T-helper 22 cell (primary cell): ENCODE results near the gene AMER1.
"Not testable (repeated sequence)": the region's sequence is repeated elsewhere in the genome, so short reads cannot be mapped to it uniquely, and the experiment has no call there.

Experiments used
- DNase-seq: peaks from one replicate; pipeline ENCODE4 v3.0.0-alpha.2; 2020; ENCODE audit warnings: low read depth

AMER1 gene

GRCh38 chrX:64205441-64205734 lies at the start of gene AMER1:
AMER1 (minus strand) TSS chrX:64205708; CDS start chrX:64193286, 12,422 bp downstream.
- DNase-seq: no peak

DNA sequence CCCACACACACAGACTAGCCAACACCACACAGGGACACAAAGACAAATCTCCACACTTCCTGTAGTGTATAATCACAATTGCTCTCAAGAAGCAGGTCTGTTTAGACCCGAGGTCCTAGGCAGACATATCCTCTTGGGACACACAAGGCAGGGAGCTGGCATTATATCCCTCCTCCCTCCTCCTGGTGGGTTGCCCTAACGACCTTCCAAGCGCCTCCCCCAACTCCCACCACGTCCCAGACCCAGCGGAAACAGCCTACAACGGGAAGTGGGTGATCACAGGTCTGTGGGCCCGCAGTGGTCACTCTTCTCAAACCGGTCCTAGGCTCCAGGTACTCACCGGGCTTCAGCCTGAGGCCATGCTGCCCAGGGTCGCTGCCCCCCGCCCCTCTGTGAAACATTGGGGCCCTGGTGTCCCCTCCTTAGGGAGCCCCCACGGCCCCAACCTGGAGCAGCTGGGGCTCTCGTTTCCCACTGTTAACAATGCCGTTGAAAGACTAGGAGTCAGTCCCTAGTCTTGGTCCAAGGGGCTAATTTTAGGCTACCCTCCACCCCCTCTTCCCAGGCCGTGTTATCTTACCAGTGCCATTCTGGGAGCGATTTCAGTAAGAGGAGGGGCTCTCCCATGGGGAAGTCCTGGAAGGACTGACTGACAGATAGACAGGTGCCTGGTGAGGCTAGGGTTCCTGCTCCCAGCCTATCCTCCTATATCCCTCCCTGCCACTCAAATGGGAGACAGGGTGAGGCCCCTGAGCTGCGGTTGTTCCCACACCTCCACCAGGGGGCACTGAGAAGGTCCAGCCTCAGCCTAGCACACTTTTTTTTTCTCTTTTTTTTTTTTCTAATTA lies 24.8 kb upstream of the AMER1 start, which contains the start of gene ASB12:
Gene ASB12 (minus strand): TSS at position 485 of the 848 bp plus-strand sequence. CDS start 4,957 bp downstream, outside the sequence.
- DNase-seq: no peak

DNA sequence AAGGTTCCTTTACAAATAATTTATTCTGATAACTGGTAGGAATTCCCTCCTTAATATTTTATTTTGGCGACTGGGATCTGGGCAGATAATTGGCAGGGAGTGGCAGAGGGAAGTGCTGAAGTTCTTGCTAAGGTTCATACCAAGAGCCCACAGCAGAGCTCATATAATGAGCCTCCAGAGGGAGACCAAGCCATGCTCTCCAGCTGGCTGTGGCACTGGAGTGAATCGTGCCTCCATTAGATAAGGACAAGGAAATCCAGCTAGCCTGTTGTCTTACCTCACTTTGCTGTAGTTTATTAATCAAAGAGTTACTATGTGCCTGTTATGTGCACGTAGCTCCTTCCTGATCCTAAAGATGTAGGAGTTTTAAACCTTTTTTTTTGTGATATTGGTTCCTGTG lies 23.6 kb upstream of the AMER1 start:
- DNase-seq: no peak

GRCh38 chrX:64218023-64218422 lies 12.5 kb upstream of the AMER1 start:
- no peak for DNase-seq

GRCh38 chrX:64213989-64214388 lies 8.5 kb upstream of the AMER1 start:
- DNase-seq: not testable (repeated sequence)

GRCh38 chrX:64206556-64207162 lies 1.2 kb upstream of the AMER1 start:
- DNase-seq: no peak

GRCh38 chrX:64205735-64206501 lies 410 bp upstream of the AMER1 start:
- peak; percentile 77 for DNase-seq

DNA sequence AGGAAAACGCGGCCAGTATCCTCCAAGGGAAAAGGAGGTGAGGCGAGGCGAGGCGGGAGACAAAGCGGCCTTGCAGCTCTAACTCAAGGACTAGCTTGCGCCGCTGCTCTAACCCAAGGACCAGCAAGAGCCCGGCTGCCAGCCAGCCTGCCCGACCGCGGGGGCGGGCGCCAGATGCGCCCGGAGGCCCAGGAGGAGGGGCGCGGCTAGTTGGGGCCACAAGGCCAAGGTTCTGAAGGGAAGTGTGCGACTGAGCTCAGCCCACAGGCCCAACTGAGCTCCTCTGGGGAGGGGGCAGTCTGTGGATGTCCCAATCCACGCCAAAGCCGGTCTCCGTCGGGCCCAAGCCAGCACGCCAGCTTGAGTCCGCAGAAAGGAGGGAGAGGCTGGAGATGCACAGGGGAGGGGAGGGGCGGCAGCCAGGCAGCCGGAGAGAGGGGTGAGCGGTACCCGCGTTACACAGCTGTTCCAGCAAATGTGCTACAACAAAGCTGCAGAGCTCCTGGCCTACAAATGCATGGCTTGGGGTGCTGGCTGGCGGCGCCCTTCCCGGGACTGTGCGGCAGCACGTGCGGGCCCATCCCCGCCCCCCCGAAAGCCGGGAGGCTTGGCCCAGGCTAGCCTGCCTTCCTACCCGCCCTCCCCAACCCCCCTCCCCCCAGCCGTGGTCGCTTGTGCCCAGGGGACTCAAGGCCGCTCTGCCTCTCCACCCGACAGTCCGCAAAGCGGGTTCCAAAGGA lies 637 bp downstream of the AMER1 start:
- DNase-seq: no peak

DNA sequence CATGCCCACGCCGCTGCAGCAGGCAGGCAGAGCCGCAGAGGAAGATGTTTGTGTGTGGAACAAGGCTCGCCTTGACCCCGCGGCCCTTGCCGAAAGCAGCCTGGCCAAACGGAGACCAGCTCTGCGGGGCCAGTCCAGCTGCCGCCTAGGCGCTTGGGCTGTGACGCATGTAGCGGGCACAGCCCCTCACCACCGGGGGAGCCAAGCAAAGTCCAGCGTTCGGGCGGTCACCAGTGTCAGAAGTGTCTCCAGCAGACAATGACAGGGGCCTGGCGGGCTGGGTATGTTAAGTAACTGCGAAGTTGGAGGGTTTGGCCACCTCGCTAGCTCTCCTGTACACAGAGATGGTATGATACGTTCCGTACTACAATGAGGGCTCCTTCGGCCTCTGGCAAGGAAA lies 1.3 kb downstream of the AMER1 start:
- DNase-seq: no peak

GRCh38 chrX:64202808-64203325 lies 2.6 kb downstream of the AMER1 start:
- no peak for DNase-seq

DNA sequence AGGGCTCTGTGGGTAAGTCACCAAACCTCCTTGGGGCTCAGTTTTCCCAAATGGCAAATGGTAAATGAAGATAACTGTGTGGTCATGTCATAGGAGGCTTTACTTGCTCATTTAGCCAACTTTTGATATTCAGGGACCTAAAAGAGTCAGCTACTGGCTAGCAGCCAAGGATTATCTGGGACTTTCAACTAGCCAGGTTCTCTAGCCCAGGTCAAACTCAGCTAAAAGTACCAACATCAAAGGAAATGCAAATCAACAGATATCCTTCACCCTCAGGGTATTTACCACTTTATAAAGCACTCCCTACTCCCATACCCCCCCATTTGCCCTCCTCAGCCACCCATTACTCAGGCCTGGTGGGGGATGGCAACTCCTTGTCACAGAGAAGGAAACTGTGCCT lies 7.5 kb downstream of the AMER1 start:
- DNase-seq: no peak

DNA sequence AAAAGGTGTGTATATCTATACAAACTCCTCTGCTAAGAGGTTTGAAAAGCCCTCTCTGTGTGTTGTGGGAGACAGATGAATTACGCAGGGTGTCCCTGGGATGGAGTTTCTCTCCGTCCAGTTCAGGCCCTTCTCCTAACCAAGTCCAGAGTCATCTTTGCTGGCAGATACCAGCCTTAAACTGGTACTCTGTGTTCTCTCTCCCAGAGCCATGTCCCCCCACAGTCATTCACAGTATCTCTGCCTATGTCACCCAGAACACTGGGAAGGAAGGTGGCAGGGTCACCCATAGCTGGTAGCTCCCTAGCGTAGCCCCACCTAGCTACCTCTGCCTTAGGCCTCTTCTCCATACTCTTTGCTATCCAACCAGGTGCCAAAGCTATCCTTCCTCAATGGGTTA lies 8.9 kb downstream of the AMER1 start:
- no peak for DNase-seq

DNA sequence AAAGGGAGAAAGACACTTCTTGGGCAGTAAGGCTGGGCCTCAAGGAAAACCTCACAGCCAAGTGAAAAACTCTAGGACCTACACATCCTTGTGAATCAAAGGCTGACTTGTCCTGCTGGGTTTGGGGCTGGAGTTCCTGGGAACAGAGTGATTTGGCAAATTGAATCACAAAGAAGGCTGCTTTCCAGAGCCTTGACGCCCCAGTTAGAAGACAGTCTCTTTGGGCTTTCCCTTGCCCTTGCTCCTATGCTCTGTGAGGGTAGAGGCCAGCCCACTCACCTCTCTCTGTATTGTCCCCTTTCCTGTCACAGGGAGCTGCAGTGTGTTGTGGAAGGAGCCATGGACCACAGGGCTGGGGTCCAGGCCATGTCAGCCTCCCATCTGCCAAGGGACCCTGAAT lies 9.6 kb downstream of the AMER1 start:
- DNase-seq: no peak

DNA sequence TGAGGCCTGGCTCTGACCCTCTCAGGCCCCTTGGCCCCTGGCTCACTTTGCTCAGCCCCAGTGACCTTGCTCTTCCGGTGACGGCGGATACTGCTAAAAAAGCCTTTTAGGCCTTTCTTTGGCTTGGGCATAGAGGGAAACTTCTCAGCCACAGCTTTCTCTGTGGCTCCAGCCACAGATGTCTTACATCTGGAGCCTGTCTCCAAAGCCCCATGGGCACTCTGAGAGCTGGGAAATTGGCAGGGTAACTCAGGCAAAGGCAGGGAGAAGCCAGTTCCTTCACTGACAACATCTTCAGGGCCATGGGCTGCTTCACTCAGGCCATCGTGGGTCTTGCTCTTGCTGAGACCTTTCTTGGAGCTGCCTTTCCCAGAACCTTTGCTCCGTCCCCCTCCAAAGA lies 12.8 kb downstream of the AMER1 start:
- no peak for DNase-seq

DNA sequence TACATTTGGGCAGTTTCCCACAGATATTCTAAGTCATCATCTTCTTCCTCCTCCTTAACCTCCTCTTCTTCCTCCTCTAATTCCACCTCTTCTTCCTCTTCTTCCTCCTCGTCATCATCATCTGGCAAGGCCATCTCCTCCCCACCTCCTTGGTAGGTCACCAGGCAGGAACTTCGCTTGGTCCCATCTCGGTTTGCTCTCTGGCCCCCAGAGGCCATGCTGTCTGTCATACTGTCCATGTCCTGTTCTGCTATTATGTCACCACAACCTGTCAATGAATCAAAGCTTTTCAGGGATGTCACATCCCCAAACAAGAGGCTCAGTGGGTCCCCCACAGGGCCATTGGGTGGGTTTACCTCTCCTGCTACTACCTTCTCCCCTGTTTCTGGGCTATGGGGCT lies 13.5 kb downstream of the AMER1 start:
- DNase-seq: no peak

DNA sequence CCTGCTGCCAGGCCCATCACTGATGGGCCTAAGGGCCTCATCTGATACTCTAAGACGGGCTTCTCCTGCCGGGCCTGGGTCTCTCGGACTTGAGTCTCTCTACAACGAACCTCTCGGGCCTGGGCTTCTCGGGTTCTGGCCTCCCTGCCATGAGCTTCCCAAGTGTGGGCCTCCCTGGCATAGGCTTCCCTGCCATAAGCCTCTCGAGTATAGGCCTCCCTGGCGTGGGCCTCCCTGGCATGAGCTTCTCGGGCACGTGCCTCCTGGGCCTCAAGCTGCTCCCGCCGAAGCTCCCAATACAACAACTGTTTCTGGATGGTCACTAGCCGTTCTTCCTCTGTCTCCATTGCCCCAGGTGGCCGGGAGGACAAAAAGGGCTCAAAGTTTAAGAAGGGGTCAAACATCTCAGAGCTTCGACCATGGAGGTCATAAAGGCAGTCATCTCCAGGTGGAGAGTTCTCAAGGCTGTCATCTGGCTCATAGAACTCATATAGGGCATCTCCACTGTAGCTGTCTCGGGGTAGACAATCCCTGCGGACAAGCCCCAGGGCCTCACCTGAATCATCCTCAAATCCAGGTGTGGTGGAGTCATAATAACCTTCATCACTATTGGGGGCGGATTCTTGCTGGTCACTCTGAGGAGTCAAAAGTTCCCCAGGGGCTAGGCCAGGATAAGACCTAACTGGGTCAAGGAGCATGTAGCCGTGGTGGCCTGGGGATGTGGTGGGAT lies 14.1 kb downstream of the AMER1 start:
- DNase-seq: no peak

DNA sequence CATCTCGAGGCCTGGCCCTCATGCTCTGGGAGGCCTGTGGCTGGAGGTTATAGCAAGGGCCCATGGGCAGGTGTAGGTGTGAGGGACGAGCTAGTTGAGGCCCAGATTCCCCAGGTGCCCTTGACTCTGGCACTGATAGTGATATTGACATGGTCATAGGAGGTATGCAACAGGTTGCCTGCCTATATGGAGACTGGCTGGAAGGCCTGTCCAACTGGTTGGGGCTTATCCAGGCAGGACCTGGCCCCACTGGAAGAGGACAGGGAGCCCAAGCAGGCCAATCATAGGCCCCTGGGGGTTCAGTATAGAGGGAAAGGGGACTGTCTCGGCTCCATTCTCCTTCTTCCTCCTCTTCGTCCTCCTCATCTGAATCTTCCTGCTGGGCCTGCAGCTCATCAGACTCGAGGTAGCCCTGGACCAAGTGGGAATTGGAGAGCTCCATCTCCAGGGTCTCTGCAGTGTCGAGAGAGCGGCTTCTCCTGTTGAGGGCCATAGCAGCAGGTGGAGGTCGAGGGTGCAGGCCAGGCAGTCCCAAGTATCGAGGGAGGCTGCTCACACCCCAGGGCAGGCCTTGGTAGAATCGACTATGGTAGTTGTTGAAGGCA lies 15.3 kb downstream of the AMER1 start:
- no peak for DNase-seq

DNA sequence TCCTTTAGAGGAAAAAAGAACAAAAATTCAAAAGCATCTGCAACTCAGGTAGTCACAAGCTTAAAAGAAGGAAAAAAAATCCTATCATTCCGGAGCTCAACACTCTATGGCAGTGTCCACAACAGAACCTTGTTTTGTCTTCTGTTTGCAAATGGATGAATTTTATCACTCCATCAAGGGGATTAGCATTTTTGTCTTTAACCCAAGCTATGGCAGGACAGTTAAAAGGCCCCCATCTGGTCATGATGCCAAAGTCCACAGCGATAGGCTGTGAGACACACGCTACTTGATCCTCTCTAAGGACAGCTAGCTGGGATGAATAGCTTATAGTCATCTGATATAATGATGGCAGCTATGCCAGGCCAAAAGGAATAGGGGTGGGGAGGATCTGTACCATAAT lies 16.6 kb downstream of the AMER1 start:
- no peak for DNase-seq

DNA sequence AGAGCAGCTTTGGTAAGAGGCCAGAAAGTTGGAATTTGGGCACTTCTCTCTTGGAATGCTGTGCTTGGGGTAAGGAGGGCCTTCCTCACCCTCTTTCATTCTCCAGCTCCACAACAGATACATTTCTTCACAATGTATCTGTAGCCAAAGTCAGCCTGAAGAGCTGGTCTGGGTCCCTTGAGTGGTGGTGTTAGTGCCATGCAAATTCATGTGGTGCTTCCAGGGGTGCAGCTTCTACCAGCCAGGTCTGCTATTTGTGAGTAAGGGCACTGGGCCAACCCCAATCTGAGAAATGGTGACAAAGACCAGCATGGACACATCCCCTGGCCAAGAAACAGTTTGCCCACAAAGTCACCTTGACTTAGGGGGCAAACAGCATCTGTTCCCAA lies 17.8 kb downstream of the AMER1 start:
- no peak for DNase-seq

DNA sequence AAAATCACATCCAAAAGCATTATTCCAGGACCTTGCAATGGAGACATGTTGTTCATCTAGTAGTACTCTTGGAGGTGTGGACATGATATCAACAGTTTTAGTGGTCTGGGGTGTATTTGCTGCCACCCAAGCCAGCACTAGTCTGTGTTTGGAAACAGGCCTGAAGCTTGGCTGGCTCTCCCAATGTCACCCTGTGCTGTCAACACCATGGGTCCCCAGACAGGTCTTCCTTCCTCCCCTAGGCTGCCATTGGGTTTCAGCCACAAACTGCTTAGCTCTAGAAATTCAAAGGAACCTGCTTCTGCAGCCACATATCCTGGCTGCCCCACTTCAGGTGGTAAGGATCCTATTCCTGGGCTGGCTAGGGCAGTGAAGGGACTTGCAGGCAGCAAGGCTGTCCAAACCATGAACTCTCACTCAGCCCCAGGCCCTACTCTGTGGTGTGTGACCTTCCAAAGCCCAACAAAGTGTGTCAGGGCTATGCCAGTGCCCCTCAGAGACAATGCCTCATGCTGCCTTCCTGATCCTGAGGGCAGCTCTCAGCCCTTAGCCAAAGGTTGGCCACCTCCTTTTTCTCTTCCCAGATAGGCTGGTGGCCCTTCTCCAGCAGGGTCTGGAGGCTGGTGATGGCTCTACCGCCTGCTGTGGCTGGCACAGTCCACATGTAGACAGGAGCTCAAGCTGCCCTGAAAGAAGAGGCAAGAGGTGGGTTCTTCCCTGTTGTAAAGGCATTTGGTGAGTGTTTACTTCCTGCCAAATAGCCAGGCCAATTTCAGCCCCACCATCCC lies 18.3 kb downstream of the AMER1 start:
- no peak for DNase-seq
